HEK293 (cell line): ENCODE results near the gene CTCFL.
"Not testable (repeated sequence)": the region's sequence is repeated elsewhere in the genome, so short reads cannot be mapped to it uniquely, and the experiment has no call there.

Source experiments
- CTCF ChIA-PET: fragments of 350-600 bp; formaldehyde crosslinking; extraction: SDS; loops from one replicate; lab custom pipeline; 2021; ENCODE audit warnings: antibody characterized with exemption; lab: Yijun Ruan, JAX
- POLR2A ChIA-PET: fragments of 300-600 bp; formaldehyde crosslinking; extraction: SDS; loops from one replicate; lab custom pipeline; 2020; ENCODE audit warnings: antibody characterized with exemption, inconsistent platforms; lab: Yijun Ruan, JAX
- H3K27ac ChIP-seq: fragments of 200-500 bp; sonication (Bioruptor generic); 2 replicates; pipeline ENCODE4 v1.5.1; 2014; ENCODE audit warnings: low read depth, low read length, control low read depth, inconsistent platforms; ENCODE audit errors: extremely low read depth
- H3K36me3 ChIP-seq, 2 experiments: fragments of 200-500 bp in 1 of 2; sonication (Bioruptor generic) in 1 of 2; 1 replicate in 1 of 2; 2 replicates in 1 of 2; pipeline ENCODE4 v1.5.1; 2014 to 2017; ENCODE audit warnings: inconsistent platforms in 2 of 2, low read length in 2 of 2; ENCODE audit not compliant: control insufficient read depth in 2 of 2, insufficient read depth in 1 of 2
- H3K4me1 ChIP-seq: fragments of 200-500 bp; sonication (Bioruptor generic); 2 replicates; pipeline ENCODE4 v1.5.1; 2014; ENCODE audit warnings: mild to moderate bottlenecking, low read length, inconsistent platforms; ENCODE audit not compliant: control insufficient read depth, insufficient read depth
- H3K4me3 ChIP-seq: 2 replicates; pipeline ENCODE4 v1.5.1; 2011; ENCODE audit warnings: low read depth, mild to moderate bottlenecking, control low read depth, low read length, moderate library complexity
- H3K9me3 ChIP-seq: fragments of 200-500 bp; sonication (Bioruptor generic); 2 replicates; pipeline ENCODE4 v1.5.1; 2014; ENCODE audit warnings: low read depth, low read length, inconsistent platforms; ENCODE audit not compliant: control insufficient read depth, insufficient read depth
- AEBP2 ChIP-seq: fragments of 450-650 bp; formaldehyde crosslinking; IDR thresholded peaks from 2 replicates; pipeline ENCODE4 v1.5.1; 2016; ENCODE audit warnings: missing biosample characterization, missing genetic modification characterization, borderline replicate concordance
- HOXA7 ChIP-seq: sonication (generic); formaldehyde crosslinking; IDR thresholded peaks from 2 replicates; pipeline ENCODE4 v1.8.1; 2022; ENCODE audit warnings: missing genetic modification reagents, borderline replicate concordance
- MZF1 ChIP-seq: fragments of 450-650 bp; formaldehyde crosslinking; IDR thresholded peaks from 2 replicates; pipeline ENCODE4 v1.5.1; 2017; ENCODE audit warnings: missing biosample characterization, missing genetic modification characterization, borderline replicate concordance
- PRDM2 ChIP-seq: fragments of 450-650 bp; formaldehyde crosslinking; IDR thresholded peaks from 2 replicates; pipeline ENCODE4 v1.5.1; 2016; ENCODE audit warnings: missing biosample characterization, missing genetic modification characterization, borderline replicate concordance
- SCRT2 ChIP-seq: fragments of 450-650 bp; formaldehyde crosslinking; IDR thresholded peaks from 2 replicates; pipeline ENCODE4 v1.5.1; 2016; ENCODE audit warnings: missing biosample characterization, missing genetic modification characterization
- SETDB1 ChIP-seq: IDR thresholded peaks from one replicate; pipeline ENCODE4 v1.6.1; 2017; ENCODE audit warnings: mild to moderate bottlenecking, low read length, moderate library complexity, mixed read lengths; ENCODE audit not compliant: insufficient read length
- ZBTB48 ChIP-seq: fragments of 450-650 bp; formaldehyde crosslinking; IDR thresholded peaks from 2 replicates; pipeline ENCODE4 v1.5.1; 2016; ENCODE audit warnings: missing biosample characterization, missing genetic modification characterization
- ZIC2 ChIP-seq: fragments of 450-650 bp; formaldehyde crosslinking; IDR thresholded peaks from 2 replicates; pipeline ENCODE4 v1.5.1; 2016; ENCODE audit warnings: missing biosample characterization, missing genetic modification characterization
- ZNF132 ChIP-seq: fragments of 450-650 bp; formaldehyde crosslinking; IDR thresholded peaks from 2 replicates; pipeline ENCODE4 v1.5.1; 2017; ENCODE audit warnings: missing biosample characterization, missing genetic modification characterization, borderline replicate concordance
- ZNF211 ChIP-seq: fragments of 450-650 bp; formaldehyde crosslinking; IDR thresholded peaks from 2 replicates; pipeline ENCODE4 v1.5.1; 2016; ENCODE audit warnings: low read depth, missing biosample characterization, missing genetic modification characterization
- ZNF311 ChIP-seq: fragments of 450-650 bp; formaldehyde crosslinking; IDR thresholded peaks from 2 replicates; pipeline ENCODE4 v1.5.1; 2017; ENCODE audit warnings: missing biosample characterization, missing genetic modification characterization, borderline replicate concordance
- ZNF398 ChIP-seq: fragments of 450-650 bp; formaldehyde crosslinking; IDR thresholded peaks from 2 replicates; pipeline ENCODE4 v1.5.1; 2017; ENCODE audit warnings: missing biosample characterization, missing genetic modification characterization
- ZNF404 ChIP-seq: fragments of 450-650 bp; formaldehyde crosslinking; IDR thresholded peaks from 2 replicates; pipeline ENCODE4 v1.5.1; 2017; ENCODE audit warnings: missing biosample characterization, missing genetic modification characterization
- ZNF426 ChIP-seq: fragments of 450-650 bp; formaldehyde crosslinking; IDR thresholded peaks from 2 replicates; pipeline ENCODE4 v1.5.1; 2017; ENCODE audit warnings: missing biosample characterization, missing genetic modification characterization, mild to moderate bottlenecking, inconsistent platforms, moderate library complexity
- ZNF48 ChIP-seq: fragments of 450-650 bp; formaldehyde crosslinking; IDR thresholded peaks from 2 replicates; pipeline ENCODE4 v1.5.1; 2016; ENCODE audit warnings: missing biosample characterization, missing genetic modification characterization
- ZNF529 ChIP-seq: fragments of 450-650 bp; formaldehyde crosslinking; IDR thresholded peaks from 2 replicates; pipeline ENCODE4 v1.5.1; 2017; ENCODE audit warnings: missing genetic modification characterization, missing biosample characterization; ENCODE audit not compliant: insufficient replicate concordance
- ZNF544 ChIP-seq: fragments of 450-650 bp; formaldehyde crosslinking; IDR thresholded peaks from 2 replicates; pipeline ENCODE4 v1.5.0; 2017; ENCODE audit warnings: missing biosample characterization, missing genetic modification characterization
- ZNF645 ChIP-seq: fragments of 450-650 bp; formaldehyde crosslinking; IDR thresholded peaks from 2 replicates; pipeline ENCODE4; 2016; ENCODE audit warnings: missing biosample characterization, missing genetic modification characterization
- ZNF660 ChIP-seq: fragments of 450-650 bp; IDR thresholded peaks from 2 replicates; pipeline ENCODE4 v1.5.1; 2018; ENCODE audit warnings: missing biosample characterization, mild to moderate bottlenecking, missing genetic modification characterization
- ZNF843 ChIP-seq: fragments of 450-650 bp; formaldehyde crosslinking; IDR thresholded peaks from 2 replicates; pipeline ENCODE4 v1.5.1; 2016; ENCODE audit warnings: missing biosample characterization, missing genetic modification characterization

Gene CTCFL

GRCh38 chr20:57474205-57474604, 50.7 kb downstream of the CTCFL start:
- Histone ChIP-seq H3K9me3 (no peaks in the 10 kb centered on the region), H3K4me1 (no peaks in the 10 kb centered on the region), H3K27ac (no peak overlapping the region), H3K36me3 (no peaks in the 10 kb centered on the region), H3K4me3 (no peak overlapping the region)
- ChIA-PET CTCF (no interaction called here), POLR2A (no interaction called here)
- TF ChIP-seq ZNF48 (no peak), ZNF211 (no peak), ZNF544 (tag by site-specific recombination) (no peak), PRDM2 (tag by site-specific recombination) (no peak), ZNF529 (tag by site-specific recombination) (no peak), SETDB1 (no peak), AEBP2 (tag by site-specific recombination) (no peak), ZNF843 (tag by site-specific recombination) (no peak), ZNF404 (tag by site-specific recombination) (no peak), HOXA7 (CRISPR knock-in tag) (no peak), ZNF426 (no peak), ZNF660 (tag by site-specific recombination) (no peak), ZNF645 (tag by site-specific recombination) (no peak), MZF1 (tag by site-specific recombination) (no peak), ZNF311 (tag by site-specific recombination) (no peak)

GRCh38 chr20:57473246-57474048, 51.5 kb downstream of the CTCFL start:
- no peak overlapping the region for H3K4me3 ChIP-seq
- H3K36me3 ChIP-seq, result no peaks in the 10 kb centered on the region
- no peaks in the 10 kb centered on the region for H3K4me1 ChIP-seq
- no peak overlapping the region for H3K27ac ChIP-seq
- no peaks in the 10 kb centered on the region for H3K9me3 ChIP-seq
- peak; percentile 96 for TF ChIP-seq ZBTB48
- peak; percentile 43; the same call in 1 of the 2 replicates for TF ChIP-seq SCRT2 (tag by site-specific recombination)
- no peak for TF ChIP-seq SETDB1
- TF ChIP-seq ZNF398 (tag by site-specific recombination), result peak; percentile 33; the same call in 1 of the 2 replicates
- peak; percentile 81 for TF ChIP-seq ZIC2 (tag by site-specific recombination)
- no peak for TF ChIP-seq ZNF132 (tag by site-specific recombination)
- TF ChIP-seq, all 188 proteins: peak for 4
- ChIA-PET CTCF (interaction anchor here (0.6 to 1.2 kb wide), 3 partner anchors 9 to 85 kb away, joined by 3 to 4 read pairs (median 4); no protein-coding TSS in a partner anchor), POLR2A (no interaction called here)

- H3K9me3 ChIP-seq, POLR2A ChIA-PET, H3K36me3 ChIP-seq, H3K4me1 ChIP-seq, H3K27ac ChIP-seq, H3K4me3 ChIP-seq: not testable (repeated sequence)
- CTCF ChIA-PET, result interaction anchor here (1.2 to 1.3 kb wide), 2 partner anchors 23 to 29 kb away, joined by 4 read pairs; no protein-coding TSS in a partner anchor
Measured at GRCh38 chr20:57472474-57472873, 52.5 kb downstream of the CTCFL start.
